Common myeloid progenitor, CD34-positive (primary cell): ENCODE data around the gene ZMYND12.
A peak's percentile ranks its signal among the peaks of the same experiment; 100 is the strongest.

Source experiments
- CTCF ChIA-PET: fragments of 350-600 bp; sonication (Branson Sonifier 250); formaldehyde crosslinking; loops from one replicate; lab custom pipeline; 2021; ENCODE audit warnings: antibody characterized with exemption; lab: Charles Lee
- POLR2A ChIA-PET: fragments of 350-600 bp; sonication (Branson Sonifier 250); formaldehyde crosslinking; loops from one replicate; lab custom pipeline; 2021; ENCODE audit warnings: antibody characterized with exemption; lab: Charles Lee
- DNase-seq, 3 donors: peaks; one replicate each; pipeline versions ENCODE4 v3.0.0 to v3.0.0-alpha.2; 2013
- H3K27ac ChIP-seq, 2 experiments: 1 replicate in 1 of 2; 2 replicates in 1 of 2; pipeline ENCODE4 v1.7.0; 2013; ENCODE audit warnings: inconsistent platforms in 2 of 2, low read length in 2 of 2, mild to moderate bottlenecking in 2 of 2, low read depth in 1 of 2, moderate library complexity in 1 of 2; ENCODE audit not compliant: severe bottlenecking in 2 of 2, insufficient read depth in 1 of 2, poor library complexity in 1 of 2
- H3K27me3 ChIP-seq, 5 experiments: replicated peaks in 2 of 5; 1 replicate in 3 of 5; 2 replicates in 2 of 5; pipeline versions ENCODE4 v1.6.1 to v1.7.0; 2013; ENCODE audit warnings: low read length in 4 of 5, mild to moderate bottlenecking in 2 of 5, moderate library complexity in 2 of 5, inconsistent platforms in 1 of 5; ENCODE audit not compliant: insufficient read depth in 5 of 5, control insufficient read depth in 4 of 5
- H3K36me3 ChIP-seq, 4 experiments: 1 replicate in 2 of 4; 2 replicates in 2 of 4; pipeline versions ENCODE4 v1.6.1 to v1.7.0; 2013; ENCODE audit warnings: low read length in 3 of 4, control low read depth in 1 of 4, mild to moderate bottlenecking in 1 of 4; ENCODE audit not compliant: control insufficient read depth in 4 of 4, insufficient read depth in 4 of 4
- H3K4me1 ChIP-seq, 4 experiments: 1 replicate in 3 of 4; 2 replicates in 1 of 4; pipeline versions ENCODE4 v1.6.1 to v1.7.1; 2013; ENCODE audit warnings: low read length in 3 of 4, mild to moderate bottlenecking in 3 of 4, control low read depth in 1 of 4, inconsistent platforms in 1 of 4, moderate library complexity in 1 of 4; ENCODE audit not compliant: control insufficient read depth in 4 of 4, insufficient read depth in 4 of 4; ENCODE audit errors: control extremely low read depth in 1 of 4
- H3K4me3 ChIP-seq, 7 experiments: 1 replicate in 4 of 7; 2 replicates in 3 of 7; pipeline versions ENCODE4 v1.5.1 to v1.7.0; 2013; ENCODE audit warnings: mild to moderate bottlenecking in 7 of 7, low read length in 6 of 7, moderate library complexity in 6 of 7, inconsistent platforms in 2 of 7, low read depth in 2 of 7, control low read depth in 1 of 7; ENCODE audit not compliant: insufficient read depth in 4 of 7, control insufficient read depth in 1 of 7; ENCODE audit errors: extremely low read depth in 1 of 7
- H3K9me3 ChIP-seq, 5 experiments: 1 replicate in 4 of 5; 2 replicates in 1 of 5; pipeline versions ENCODE4 v1.6.1 to v1.7.1; 2013; ENCODE audit warnings: low read length in 4 of 5, mild to moderate bottlenecking in 2 of 5, inconsistent platforms in 1 of 5, low read depth in 1 of 5, moderate library complexity in 1 of 5; ENCODE audit not compliant: control insufficient read depth in 4 of 5, insufficient read depth in 2 of 5; ENCODE audit errors: control extremely low read depth in 1 of 5
- WGBS: methylation state at CpG from one replicate; pipeline ENCODE4 v1.1.5; 2013; ENCODE audit not compliant: insufficient coverage; 5-methylcytosine and 5-hydroxymethylcytosine counted together

Gene ZMYND12

GRCh38 chr1:42420911-42421585, 34.8 kb downstream of the ZMYND12 start:
- no peaks in the 10 kb centered on the region for H3K27me3 ChIP-seq
- H3K27ac ChIP-seq, result no peak overlapping the region
- H3K36me3 ChIP-seq, result no peaks in the 10 kb centered on the region
- POLR2A ChIA-PET, result no interaction called here
- H3K9me3 ChIP-seq, result no peaks in the 10 kb centered on the region
- CTCF ChIA-PET, result no interaction called here
- DNase-seq, result peak in 2 of 3 donors; percentile 33 to 45
- H3K4me1 ChIP-seq, result peaks cover 0 to 9% (median 3%) of the 10 kb centered on the region in 4 experiments
- no peak overlapping the region for H3K4me3 ChIP-seq
- WGBS, result 42% methylated on average over 8 of the region's 10 CpGs

GRCh38 chr1:42420121-42420520, 35.7 kb downstream of the ZMYND12 start:
- no peaks in the 10 kb centered on the region for H3K9me3 ChIP-seq
- H3K36me3 ChIP-seq, result no peaks in the 10 kb centered on the region
- WGBS, result 100% methylated on average over 3 of the region's 7 CpGs
- no peak for DNase-seq
- CTCF ChIA-PET, result no interaction called here
- H3K4me1 ChIP-seq, result peaks cover 0 to 9% (median 3%) of the 10 kb centered on the region in 4 experiments
- no peak overlapping the region for H3K27ac ChIP-seq
- POLR2A ChIA-PET, result no interaction called here
- no peaks in the 10 kb centered on the region for H3K27me3 ChIP-seq
- no peak overlapping the region for H3K4me3 ChIP-seq

- no peaks in the 10 kb centered on the region for H3K36me3 ChIP-seq
- no peaks in the 10 kb centered on the region for H3K27me3 ChIP-seq
- no peak overlapping the region for H3K4me3 ChIP-seq
- H3K9me3 ChIP-seq, result no peaks in the 10 kb centered on the region
- no peak overlapping the region for H3K27ac ChIP-seq
- ChIA-PET CTCF (interaction anchor here (0.9 kb wide), 1 partner anchor 15 kb away, joined by 4 read pairs; no protein-coding TSS in a partner anchor), POLR2A (no interaction called here)
- H3K4me1 ChIP-seq, result peaks cover 0 to 9% (median 3%) of the 10 kb centered on the region in 4 experiments
- 100% methylated on average over 2 of the region's 5 CpGs for WGBS
- DNase-seq, result no peak
Observed at GRCh38 chr1:42419126-42419821, 36.5 kb downstream of the ZMYND12 start.

GRCh38 chr1:42418516-42418915, 37.3 kb downstream of the ZMYND12 start:
- DNase-seq, result no peak
- H3K4me1 ChIP-seq, result peaks cover 0 to 9% (median 3%) of the 10 kb centered on the region in 4 experiments
- H3K27ac ChIP-seq, result no peak overlapping the region
- WGBS, result 100% methylated on average over 1 of the region's 1 CpG
- POLR2A ChIA-PET, result no interaction called here
- H3K4me3 ChIP-seq, result no peak overlapping the region
- no peaks in the 10 kb centered on the region for H3K36me3 ChIP-seq
- no peaks in the 10 kb centered on the region for H3K9me3 ChIP-seq
- no peaks in the 10 kb centered on the region for H3K27me3 ChIP-seq
- CTCF ChIA-PET, result no interaction called here

- 90% methylated on average over 2 of the region's 3 CpGs for WGBS
- H3K4me3 ChIP-seq, result no peak overlapping the region
- H3K27ac ChIP-seq, result no peak overlapping the region
- H3K4me1 ChIP-seq, result peaks cover 0 to 9% (median 3%) of the 10 kb centered on the region in 4 experiments
- ChIA-PET POLR2A (no interaction called here), CTCF (interaction anchor here (0.6 kb wide), 1 partner anchor 32 kb away, joined by 3 read pairs; no protein-coding TSS in a partner anchor)
- H3K27me3 ChIP-seq, result no peaks in the 10 kb centered on the region
- no peaks in the 10 kb centered on the region for H3K9me3 ChIP-seq
- no peak for DNase-seq
- no peaks in the 10 kb centered on the region for H3K36me3 ChIP-seq
Observed at GRCh38 chr1:42417166-42417565, 38.7 kb downstream of the ZMYND12 start.

- H3K27me3 ChIP-seq, result no peaks in the 10 kb centered on the region
- ChIA-PET POLR2A (no interaction called here), CTCF (no interaction called here)
- H3K27ac ChIP-seq, result no peak overlapping the region
- H3K4me3 ChIP-seq, result no peak overlapping the region
- WGBS, result 93% methylated on average over 13 of the region's 17 CpGs
- H3K4me1 ChIP-seq, result no peaks in the 10 kb centered on the region
- no peaks in the 10 kb centered on the region for H3K36me3 ChIP-seq
- no peaks in the 10 kb centered on the region for H3K9me3 ChIP-seq
- DNase-seq, result no peak
Observed at GRCh38 chr1:42414551-42415496, 41.0 kb downstream of the ZMYND12 start.
